ENCODE data around the gene NFKB2. TPM values are rescaled to one million over a fixed set of nuclear protein-coding genes. Genes with fewer than 3 reads are reported as not detected.

Gene NFKB2
- total and polyA plus RNA-seq, 2 of the 8 experiments (the other 6 are each of a cell fraction or from before 2014, with no cell fraction given): 20.4 to 31.4 TPM

GRCh38 chr10:102407425-102408130, 12.1 kb downstream of the NFKB2 start:
- Histone ChIP-seq H3K14ac (ENCODE audit: insufficient read length) (no peak overlapping the region), H2BK15ac (ENCODE audit: low read length) (peak overlapping the region; percentile 99), H3K56ac (replicated peaks; ENCODE audit: insufficient read length, low read depth, low read length) (no peak overlapping the region), H2BK20ac (ENCODE audit: low read length) (no peak overlapping the region), H3K27me3 (replicated peaks in 1 of 4; ENCODE audit: control insufficient read depth in 3 of 4, extremely low read depth in 1 of 4, insufficient read depth in 3 of 4, low read length in 3 of 4) (peaks cover 17 to 52% (median 50%) of the 10 kb centered on the region in 4 experiments), H3K4me2 (ENCODE audit: insufficient read depth in 1 of 2, low read depth in 2 of 2, low read length in 2 of 2) (no peak overlapping the region; a peak in 1 of 4 replicates), H4K91ac (replicated peaks; ENCODE audit: insufficient read length, low read length) (peak overlapping the region; percentile 46), H3K9me3 (ENCODE audit: insufficient read depth in 2 of 2, low read depth in 1 of 2, low read length in 1 of 2) (no peaks in the 10 kb centered on the region), H4K5ac (ENCODE audit: insufficient read length, low read depth, low read length) (no peak overlapping the region), H3K23me2 (ENCODE audit: low read depth, low read length) (peaks cover 26% of the 10 kb centered on the region), H4K20me1 (replicated peaks in 1 of 2; ENCODE audit: control insufficient read depth in 1 of 2, insufficient read depth in 2 of 2, low read length in 2 of 2) (peaks cover 0 to 8% of the 10 kb centered on the region in 2 experiments), H3K27ac (ENCODE audit: low read depth, low read length) (no peak overlapping the region), H2BK12ac (ENCODE audit: low read depth, low read length) (0 out of 2 replicates have a peak overlapping the region, but pooled peaks have one; percentile 85), H3K4me1 (replicated peaks in 1 of 4; ENCODE audit: control insufficient read depth in 3 of 4, insufficient read depth in 4 of 4, low read length in 3 of 4) (peaks cover 6 to 28% (median 19%) of the 10 kb centered on the region in 4 experiments), H3K9ac (replicated peaks in 1 of 4; ENCODE audit: extremely low read depth in 1 of 4, low read depth in 3 of 4, low read length in 3 of 4) (no peak overlapping the region), H2AK5ac (ENCODE audit: low read depth, low read length) (peak overlapping the region; percentile 96; the same call in 1 of the 2 replicates), H3K79me1 (ENCODE audit: low read depth, low read length) (no peaks in the 10 kb centered on the region), H3K4me3 (ENCODE audit: extremely low read depth in 1 of 4, insufficient read depth in 2 of 4, low read depth in 3 of 4, low read length in 4 of 4) (no peak overlapping the region), H2AFZ (ENCODE audit: low read length) (no peak overlapping the region), H2BK5ac (ENCODE audit: low read depth, low read length) (0 out of 2 replicates have a peak overlapping the region, but pooled peaks have one; percentile 44), H4K8ac (ENCODE audit: extremely low read depth, insufficient read depth, low read length) (no peak overlapping the region), H2BK120ac (replicated peaks; ENCODE audit: low read depth, low read length) (no peak overlapping the region), H3K36me3 (ENCODE audit: control insufficient read depth in 2 of 4, insufficient read depth in 4 of 4, low read length in 3 of 4) (no peaks in the 10 kb centered on the region; a peak in 1 of 8 replicates), H3K79me2 (ENCODE audit: control insufficient read depth in 1 of 2, insufficient read depth in 2 of 2, low read length in 2 of 2) (no peaks in the 10 kb centered on the region), H3K18ac (ENCODE audit: extremely low read depth, low read length) (no peak overlapping the region), H3K4ac (replicated peaks; ENCODE audit: insufficient read length, low read depth, low read length) (no peak overlapping the region), H3K23ac (ENCODE audit: insufficient read length) (no peak overlapping the region)
- no peak for DNase-seq (ENCODE audit: low read depth in 1 of 2, low spot score in 2 of 2)
- ChIA-PET POLR2A (ENCODE audit: partially characterized antibody) (interaction anchor here (0.6 to 5.9 kb wide), 4 partner anchors 9 to 256 kb away, joined by 3 to 33 read pairs (median 6); partner anchors contain the start of genes FBXL15, NFKB2 and NOLC1), CTCF (ENCODE audit: partially characterized antibody) (interaction anchor here (0.9 to 16.4 kb wide), 4 partner anchors 12 to 176 kb away, joined by 5 to 184 read pairs (median 44); partner anchors contain the start of genes ELOVL3 and NFKB2)
- WGBS, 2 experiments (ENCODE audit: extremely low coverage in 1 of 2, insufficient coverage in 1 of 2, insufficient read length in 1 of 2, insufficient replicate concordance in 2 of 2, low coverage in 1 of 2, low lambda C conversion rate in 2 of 2, missing lambda C conversion rate in 1 of 2): 85% methylated on average over 13 of the region's 13 CpGs; no CpG with 5 or more reads in 1 of the 2 experiments
- TF ChIP-seq ZNF274 (IDR thresholded peaks at IDR 0.05; ENCODE audit: borderline replicate concordance, extremely low read depth, low read length): no peak
- TF ChIP-seq POLR2AphosphoS5 (IDR thresholded peaks at IDR 0.05; ENCODE audit: low read depth, low read length): no peak
- TF ChIP-seq TCF12 (IDR thresholded peaks at IDR 0.05; ENCODE audit: low read depth, low read length): no peak
- no peak for TF ChIP-seq FOSL1 (IDR thresholded peaks at IDR 0.05; ENCODE audit: insufficient read depth, low read depth, low read length)
- TF ChIP-seq CBX8 (IDR thresholded peaks at IDR 0.05; ENCODE audit: borderline replicate concordance, low read depth, low read length): no peak
- no peak for TF ChIP-seq CBX5 (IDR thresholded peaks at IDR 0.05; ENCODE audit: low read depth, low read length)
- TF ChIP-seq USF2 (IDR thresholded peaks at IDR 0.05; ENCODE audit: low read length): no peak
- TF ChIP-seq POLR2A (IDR thresholded peaks at IDR 0.05; ENCODE audit: control extremely low read depth in 1 of 2, low read depth in 2 of 2, low read length in 2 of 2): no peak
- TF ChIP-seq TAF7 (optimal IDR thresholded peaks at IDR 0.05; ENCODE audit: borderline replicate concordance, low read depth, low read length): no peak
- no peak for TF ChIP-seq CREB1 (IDR thresholded peaks at IDR 0.05)
- FAIRE-seq: no peak
